H1 (cell line): ENCODE measurements around the gene GDE1. TPM values are rescaled to one million over a fixed set of nuclear protein-coding genes. Genes with fewer than 3 reads are reported as not detected.

ENCODE experiments used
- CTCF ChIA-PET: fragments of 300-600 bp; sonication (Branson Sonifier 250); formaldehyde crosslinking; loops from one replicate; lab custom pipeline; 2021; ENCODE audit not compliant: partially characterized antibody; lab: Charles Lee
- POLR2A ChIA-PET: fragments of 300-600 bp; sonication (Branson Sonifier 250); formaldehyde crosslinking; loops from one replicate; lab custom pipeline; 2021; ENCODE audit warnings: inconsistent platforms; ENCODE audit not compliant: partially characterized antibody; lab: Charles Lee
- DNase-seq, 2 experiments: peaks; one replicate each; pipeline versions ENCODE4 v3.0.0 to v3.0.0-alpha.2; 2010 to 2022; ENCODE audit warnings: low spot score in 2 of 2, low read depth in 1 of 2, mixed read lengths in 1 of 2
- FAIRE-seq: peaks from 2 replicates; lab custom pipeline; 2011; peaks lifted over from hg19 to GRCh38; lab: Jason Lieb, UNC
- H2AFZ ChIP-seq: 2 replicates; pipeline ENCODE4 v1.8.1; 2012; ENCODE audit warnings: low read length, inconsistent platforms
- H2AK5ac ChIP-seq: 2 replicates; pipeline ENCODE4 v1.6.1; 2013; ENCODE audit warnings: low read depth, low read length
- H2BK120ac ChIP-seq: replicated peaks from 2 replicates; pipeline ENCODE3; 2013; ENCODE audit warnings: low read depth, low read length, inconsistent platforms
- H2BK12ac ChIP-seq: 2 replicates; pipeline ENCODE4 v1.6.1; 2013; ENCODE audit warnings: low read depth, low read length
- H2BK15ac ChIP-seq: 2 replicates; pipeline ENCODE4 v1.6.1; 2013; ENCODE audit warnings: low read length
- H2BK20ac ChIP-seq: 2 replicates; pipeline ENCODE4 v1.6.1; 2013; ENCODE audit warnings: low read length
- H2BK5ac ChIP-seq: 2 replicates; pipeline ENCODE4 v1.6.1; 2013; ENCODE audit warnings: low read depth, low read length
- H3K14ac ChIP-seq: 2 replicates; pipeline ENCODE4 v1.6.1; 2013; ENCODE audit warnings: inconsistent platforms; ENCODE audit not compliant: insufficient read length
- H3K18ac ChIP-seq: 2 replicates; pipeline ENCODE4 v1.6.1; 2013; ENCODE audit warnings: low read length; ENCODE audit errors: extremely low read depth
- H3K23ac ChIP-seq: 2 replicates; pipeline ENCODE4 v1.6.1; 2013; ENCODE audit warnings: inconsistent platforms; ENCODE audit not compliant: insufficient read length
- H3K23me2 ChIP-seq: 2 replicates; pipeline ENCODE4 v1.6.1; 2013; ENCODE audit warnings: low read depth, low read length
- H3K27ac ChIP-seq: 2 replicates; pipeline ENCODE4 v1.6.1; 2011; ENCODE audit warnings: low read depth, low read length, inconsistent platforms
- H3K27me3 ChIP-seq, 4 experiments: replicated peaks in 1 of 4; 1 replicate in 1 of 4; 2 replicates in 3 of 4; pipeline versions ENCODE4 v1.6.1 to v1.8.1; 2011 to 2013; ENCODE audit warnings: low read length in 3 of 4, mild to moderate bottlenecking in 3 of 4, inconsistent platforms in 2 of 4, mixed read lengths in 2 of 4, moderate library complexity in 1 of 4; ENCODE audit not compliant: control insufficient read depth in 3 of 4, insufficient read depth in 3 of 4; ENCODE audit errors: extremely low read depth in 1 of 4
- H3K36me3 ChIP-seq, 4 experiments: 2 replicates each; pipeline versions ENCODE4 v1.6.1 to v1.8.1; 2011 to 2013; ENCODE audit warnings: mild to moderate bottlenecking in 4 of 4, low read length in 3 of 4, moderate library complexity in 2 of 4, control low read depth in 1 of 4, inconsistent platforms in 1 of 4; ENCODE audit not compliant: insufficient read depth in 4 of 4, control insufficient read depth in 2 of 4
- H3K4ac ChIP-seq: replicated peaks from 2 replicates; pipeline ENCODE3; 2013; ENCODE audit warnings: low read length, low read depth, mixed read lengths, inconsistent platforms; ENCODE audit not compliant: insufficient read length
- H3K4me1 ChIP-seq, 4 experiments: replicated peaks in 1 of 4; 1 replicate in 1 of 4; 2 replicates in 3 of 4; pipeline versions ENCODE4 v1.6.1 to v1.8.1; 2011 to 2013; ENCODE audit warnings: low read length in 3 of 4, inconsistent platforms in 2 of 4, mixed read lengths in 1 of 4; ENCODE audit not compliant: insufficient read depth in 4 of 4, control insufficient read depth in 3 of 4
- H3K4me2 ChIP-seq, 2 experiments: 2 replicates each; pipeline versions ENCODE4 v1.6.1 to v1.8.1; 2011 to 2013; ENCODE audit warnings: low read depth in 2 of 2, low read length in 2 of 2, control low read depth in 1 of 2, inconsistent platforms in 1 of 2, mild to moderate bottlenecking in 1 of 2; ENCODE audit not compliant: insufficient read depth in 1 of 2
- H3K4me3 ChIP-seq, 4 experiments: fragments of 200-600, 300-600 bp in 1 of 4; sonication (generic), shearing (Covaris generic), sonication (Bioruptor Twin) in 1 of 4; 2 replicates each; pipeline versions ENCODE4 v1.5.1 to v1.8.1; 2011 to 2016; ENCODE audit warnings: low read length in 4 of 4, low read depth in 3 of 4, control low read depth in 2 of 4, inconsistent platforms in 2 of 4, mild to moderate bottlenecking in 2 of 4, mixed read lengths in 1 of 4, moderate library complexity in 1 of 4; ENCODE audit not compliant: insufficient read depth in 2 of 4; ENCODE audit errors: extremely low read depth in 1 of 4
- H3K56ac ChIP-seq: replicated peaks from 2 replicates; pipeline ENCODE3; 2013; ENCODE audit warnings: low read depth, mild to moderate bottlenecking, mixed read lengths, low read length, inconsistent platforms; ENCODE audit not compliant: insufficient read length
- H3K79me1 ChIP-seq: 2 replicates; pipeline ENCODE4 v1.6.1; 2013; ENCODE audit warnings: low read depth, low read length, control low read depth
- H3K79me2 ChIP-seq, 2 experiments: 2 replicates each; pipeline versions ENCODE4 v1.6.1 to v1.8.1; 2012 to 2013; ENCODE audit warnings: low read length in 2 of 2, mild to moderate bottlenecking in 2 of 2, inconsistent platforms in 1 of 2; ENCODE audit not compliant: insufficient read depth in 2 of 2, control insufficient read depth in 1 of 2
- H3K9ac ChIP-seq, 4 experiments: replicated peaks in 1 of 4; 1 replicate in 1 of 4; 2 replicates in 3 of 4; pipeline versions ENCODE4 v1.6.1 to v1.8.1; 2011 to 2013; ENCODE audit warnings: low read depth in 3 of 4, low read length in 3 of 4, control low read depth in 2 of 4, mild to moderate bottlenecking in 2 of 4, moderate library complexity in 2 of 4, inconsistent platforms in 1 of 4; ENCODE audit errors: extremely low read depth in 1 of 4
- H3K9me3 ChIP-seq, 2 experiments: 2 replicates each; pipeline versions ENCODE4 v1.6.1 to v1.8.1; 2012 to 2013; ENCODE audit warnings: mild to moderate bottlenecking in 2 of 2, moderate library complexity in 2 of 2, control low read depth in 1 of 2, inconsistent platforms in 1 of 2, low read depth in 1 of 2, low read length in 1 of 2, mixed read lengths in 1 of 2; ENCODE audit not compliant: insufficient read depth in 2 of 2
- H4K20me1 ChIP-seq, 2 experiments: replicated peaks in 1 of 2; 2 replicates each; pipeline versions ENCODE3 to v1.8.1; 2011 to 2013; ENCODE audit warnings: inconsistent platforms in 2 of 2, low read length in 2 of 2, mild to moderate bottlenecking in 1 of 2; ENCODE audit not compliant: insufficient read depth in 2 of 2, control insufficient read depth in 1 of 2
- H4K5ac ChIP-seq: 2 replicates; pipeline ENCODE4 v1.6.1; 2013; ENCODE audit warnings: low read length, low read depth, mixed read lengths, inconsistent platforms; ENCODE audit not compliant: insufficient read length
- H4K8ac ChIP-seq: 2 replicates; pipeline ENCODE4 v1.8.0; 2013; ENCODE audit warnings: mild to moderate bottlenecking, moderate library complexity, low read length, inconsistent platforms; ENCODE audit not compliant: insufficient read depth; ENCODE audit errors: extremely low read depth
- H4K91ac ChIP-seq: replicated peaks from 2 replicates; pipeline ENCODE3; 2013; ENCODE audit warnings: low read length, mixed read lengths, inconsistent platforms; ENCODE audit not compliant: insufficient read length
- BACH1 ChIP-seq: IDR thresholded peaks from 2 replicates; pipeline ENCODE4 v1.6.1; 2012; ENCODE audit warnings: low read length, improper control_type of control experiment
- CBX5 ChIP-seq: fragments of 300-800, 300-1000 bp; sonication (generic); IDR thresholded peaks from 2 replicates; pipeline ENCODE4 v1.7.1; 2016; ENCODE audit warnings: antibody characterized with exemption, low read length, low read depth
- CEBPB ChIP-seq: IDR thresholded peaks from 2 replicates; pipeline ENCODE4 v1.6.1; 2012; ENCODE audit warnings: low read depth, low read length
- E2F6 ChIP-seq: IDR thresholded peaks from 2 replicates; pipeline ENCODE4 v1.6.1; 2012; ENCODE audit warnings: inconsistent platforms
- EP300 ChIP-seq, 2 experiments: IDR thresholded peaks; 1 replicate in 1 of 2; 2 replicates in 1 of 2; pipeline ENCODE4 v1.6.1; 2011 to 2012; ENCODE audit warnings: low read depth in 2 of 2, low read length in 2 of 2, mild to moderate bottlenecking in 2 of 2, borderline replicate concordance in 1 of 2, inconsistent platforms in 1 of 2, moderate library complexity in 1 of 2
- JUN ChIP-seq: IDR thresholded peaks from 2 replicates; pipeline ENCODE4 v1.6.1; 2011; ENCODE audit warnings: low read depth, mild to moderate bottlenecking, improper control_type of control experiment, low read length
- MAX ChIP-seq: IDR thresholded peaks from 2 replicates; pipeline ENCODE4 v1.6.1; 2012; ENCODE audit warnings: inconsistent platforms
- PHF8 ChIP-seq: fragments of 200-600 bp; sonication (generic); conservative IDR thresholded peaks from 2 replicates; pipeline ENCODE4 v1.7.1; 2012; ENCODE audit warnings: low read depth, mild to moderate bottlenecking, inconsistent platforms, low read length, moderate library complexity
- SP1 ChIP-seq: IDR thresholded peaks from 2 replicates; pipeline ENCODE4 v1.6.1; 2011; ENCODE audit warnings: low read depth, low read length
- SP2 ChIP-seq: IDR thresholded peaks from 2 replicates; pipeline ENCODE4 v1.6.1; 2012; ENCODE audit warnings: mild to moderate bottlenecking, low read length, inconsistent platforms
- WGBS, 2 experiments: shearing (Covaris generic) in 1 of 2; methylation state at CpG; one replicate each; pipeline versions ENCODE4 v1.1.6 to v1.1.7; 2013 to 2015; ENCODE audit warnings: low lambda C conversion rate in 2 of 2, mixed read lengths in 2 of 2, inconsistent platforms in 1 of 2, low coverage in 1 of 2, missing lambda C conversion rate in 1 of 2; ENCODE audit not compliant: insufficient replicate concordance in 2 of 2, insufficient coverage in 1 of 2, insufficient read length in 1 of 2; ENCODE audit errors: extremely low coverage in 1 of 2, missing lambda C conversion rate in 1 of 2; 5-methylcytosine and 5-hydroxymethylcytosine counted together
- polyA plus RNA-seq, 7 experiments: library from polyadenylated mRNA; depleted of rRNA in 3 of 7; stranded (reverse) in 5 of 7; unstranded in 2 of 7; fragments of >200 nt in 5 of 7; fragments of 200-250 nt in 2 of 7; gene quantifications; 1 replicate in 5 of 7; 2 replicates in 1 of 7; 4 replicates in 1 of 7; pipeline versions ENCODE4 v1.2.1 to v1.2.3, GENCODE V29; 2011 to 2013; ENCODE audit warnings: missing spikeins in 2 of 7, mixed read lengths in 2 of 7
- total RNA-seq: library from RNA; stranded (reverse); fragmentation: NEBNext Ultra II Directional; extraction: Animal tissue kit (Norgen Biotek cat#: 25700); gene quantifications from 2 replicates; pipeline ENCODE4 v1.2.1, GENCODE V29; 2021
- TF ChIP-seq, protein P1 (sequence below), 3 experiments: IDR thresholded peaks; 1 replicate in 2 of 3; 2 replicates in 1 of 3; pipeline versions ENCODE4 v1.5.1 to v1.6.1; 2011; ENCODE audit warnings: low read length in 3 of 3, mild to moderate bottlenecking in 3 of 3, inconsistent platforms in 2 of 3, low read depth in 1 of 3, moderate library complexity in 1 of 3; ENCODE audit not compliant: insufficient read depth in 1 of 3; ENCODE audit errors: control extremely low read depth in 1 of 3

GDE1 gene
- total and polyA plus RNA-seq, 2 of the 8 experiments (the other 6 are each of a cell fraction or from before 2014, with no cell fraction given), result 29.2 to 70.8 TPM

DNA sequence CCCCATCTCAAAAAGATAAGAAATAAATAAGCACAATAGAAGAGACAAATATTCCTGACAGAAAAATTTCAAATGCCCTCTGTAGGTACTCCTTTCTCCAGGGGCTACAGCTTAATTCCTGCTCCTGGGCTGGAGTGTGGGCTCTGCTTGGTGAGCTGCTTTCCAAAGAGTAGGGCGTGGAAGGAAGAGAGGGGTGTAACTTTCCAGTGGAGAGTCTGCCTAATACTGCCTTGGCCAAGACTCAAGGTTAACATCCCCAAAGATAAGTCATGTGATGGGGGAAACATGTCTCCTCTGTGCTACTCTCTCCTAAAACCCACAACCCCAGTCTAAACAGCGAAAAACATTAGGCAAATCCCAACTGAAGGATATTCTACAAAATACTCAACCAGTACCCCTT is 61.5 kb downstream of the GDE1 start:
- Histone ChIP-seq H2BK15ac (no peak overlapping the region), H3K4me2 (no peak overlapping the region), H3K18ac (no peak overlapping the region), H3K4me3 (no peak overlapping the region), H3K23me2 (no peaks in the 10 kb centered on the region), H3K27me3 (no peaks in the 10 kb centered on the region), H3K27ac (no peak overlapping the region), H3K14ac (no peak overlapping the region), H4K20me1 (peaks cover 0 to 1% of the 10 kb centered on the region in 2 experiments), H2AK5ac (no peak overlapping the region), H3K36me3 (no peaks in the 10 kb centered on the region), H4K8ac (no peak overlapping the region), H3K23ac (no peak overlapping the region), H2BK120ac (no peak overlapping the region), H4K91ac (no peak overlapping the region), H3K4me1 (no peaks in the 10 kb centered on the region), H2BK5ac (no peak overlapping the region), H2AFZ (no peak overlapping the region), H2BK12ac (no peak overlapping the region), H3K4ac (no peak overlapping the region), H3K9ac (no peak overlapping the region), H3K79me1 (no peaks in the 10 kb centered on the region), H3K9me3 (no peaks in the 10 kb centered on the region), H4K5ac (no peak overlapping the region), H3K56ac (no peak overlapping the region), H2BK20ac (no peak overlapping the region), H3K79me2 (no peaks in the 10 kb centered on the region)
- ChIA-PET CTCF (interaction anchor here (0.6 to 1.7 kb wide), 2 partner anchors 48 to 453 kb away, joined by 3 read pairs; no protein-coding TSS in a partner anchor), POLR2A (no interaction called here)
- FAIRE-seq (no peak), DNase-seq (no peak)
- WGBS, 2 experiments, result 86% methylated on average over 2 of the region's 2 CpGs; no CpG with 5 or more reads in 1 of the 2 experiments
- TF ChIP-seq MAX (no peak), SP2 (no peak), E2F6 (no peak), CEBPB (no peak), JUN (no peak), PHF8 (no peak), SP1 (no peak), CBX5 (no peak), BACH1 (no peak), EP300 (IDR thresholded peaks at IDR 0.05; ENCODE audit: borderline replicate concordance in 1 of 2, low read depth in 2 of 2, low read length in 2 of 2) (no peak)
- TF ChIP-seq, protein P1, sequence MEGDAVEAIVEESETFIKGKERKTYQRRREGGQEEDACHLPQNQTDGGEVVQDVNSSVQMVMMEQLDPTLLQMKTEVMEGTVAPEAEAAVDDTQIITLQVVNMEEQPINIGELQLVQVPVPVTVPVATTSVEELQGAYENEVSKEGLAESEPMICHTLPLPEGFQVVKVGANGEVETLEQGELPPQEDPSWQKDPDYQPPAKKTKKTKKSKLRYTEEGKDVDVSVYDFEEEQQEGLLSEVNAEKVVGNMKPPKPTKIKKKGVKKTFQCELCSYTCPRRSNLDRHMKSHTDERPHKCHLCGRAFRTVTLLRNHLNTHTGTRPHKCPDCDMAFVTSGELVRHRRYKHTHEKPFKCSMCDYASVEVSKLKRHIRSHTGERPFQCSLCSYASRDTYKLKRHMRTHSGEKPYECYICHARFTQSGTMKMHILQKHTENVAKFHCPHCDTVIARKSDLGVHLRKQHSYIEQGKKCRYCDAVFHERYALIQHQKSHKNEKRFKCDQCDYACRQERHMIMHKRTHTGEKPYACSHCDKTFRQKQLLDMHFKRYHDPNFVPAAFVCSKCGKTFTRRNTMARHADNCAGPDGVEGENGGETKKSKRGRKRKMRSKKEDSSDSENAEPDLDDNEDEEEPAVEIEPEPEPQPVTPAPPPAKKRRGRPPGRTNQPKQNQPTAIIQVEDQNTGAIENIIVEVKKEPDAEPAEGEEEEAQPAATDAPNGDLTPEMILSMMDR (IDR thresholded peaks at IDR 0.05; ENCODE audit: control extremely low read depth in 1 of 3, insufficient read depth in 1 of 3, low read depth in 1 of 3, low read length in 3 of 3), result no peak
